Activated naive CD4-positive, alpha-beta T cell treated with anti-CD3 and anti-CD28 coated beads, Interleukin-2, amount 10 ng/mL, durations not matched to agents 7 days and 5 days (primary cell): ENCODE data around the gene SIKE1.
A peak's percentile ranks its signal among the peaks of the same experiment; 100 is the strongest.
"Not testable (repeated sequence)": the region's sequence is repeated elsewhere in the genome, so short reads cannot be mapped to it uniquely, and the experiment has no call there.

ENCODE experiments used
- CTCF ChIA-PET: fragments of 350-600 bp; sonication (Branson Sonifier 250); formaldehyde crosslinking; loops from one replicate; lab custom pipeline; 2021; ENCODE audit warnings: antibody characterized with exemption; lab: Charles Lee
- DNase-seq: peaks from one replicate; pipeline ENCODE4 v3.0.0-alpha.2; 2020
- H3K27ac Mint-ChIP-seq: one replicate; pipeline ENCODE4 v1.8.0; 2021; ENCODE audit warnings: mild to moderate bottlenecking, moderate library complexity, mixed read lengths
- H3K27me3 Mint-ChIP-seq: one replicate; pipeline ENCODE4 v1.8.0; 2021; ENCODE audit warnings: mild to moderate bottlenecking, mixed read lengths
- H3K36me3 Mint-ChIP-seq: one replicate; pipeline ENCODE4 v1.8.0; 2021; ENCODE audit warnings: mixed read lengths
- H3K4me1 Mint-ChIP-seq: one replicate; pipeline ENCODE4 v1.8.0; 2021; ENCODE audit warnings: mixed read lengths
- H3K4me3 Mint-ChIP-seq: one replicate; pipeline ENCODE4 v1.8.0; 2021; ENCODE audit warnings: mild to moderate bottlenecking, moderate library complexity, mixed read lengths
- H3K9me3 Mint-ChIP-seq: one replicate; pipeline ENCODE4 v1.8.0; 2021; ENCODE audit warnings: mixed read lengths

Gene SIKE1

DNA sequence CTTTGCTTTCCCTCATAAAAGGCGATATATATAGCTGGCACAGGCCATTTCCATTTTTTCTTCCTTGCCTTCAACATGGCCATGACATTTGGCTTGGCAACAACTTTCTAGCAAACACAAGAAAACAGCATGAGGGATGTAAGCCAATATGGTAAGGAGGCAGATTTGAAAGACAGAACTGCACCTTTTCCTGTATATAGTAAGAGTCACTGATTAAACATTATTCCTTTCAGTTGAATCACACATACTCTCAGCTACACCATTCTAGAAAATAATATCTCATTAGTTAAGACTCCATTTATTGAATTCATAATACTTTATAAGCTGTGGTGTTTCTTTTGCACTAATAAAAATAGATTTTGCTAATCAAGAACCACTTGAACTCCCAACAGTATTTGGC, 9.5 kb downstream of the SIKE1 start:
- no peak for DNase-seq
- no peaks in the 10 kb centered on the region for H3K4me1 Mint-ChIP-seq
- no peaks in the 10 kb centered on the region for H3K27me3 Mint-ChIP-seq
- H3K27ac Mint-ChIP-seq, result no peak overlapping the region
- CTCF ChIA-PET, result interaction anchor here (1.2 kb wide), 1 partner anchor 12 kb away, joined by 3 read pairs; no protein-coding TSS in a partner anchor
- H3K4me3 Mint-ChIP-seq, result no peak overlapping the region
- peaks cover 29% of the 10 kb centered on the region for H3K36me3 Mint-ChIP-seq
- H3K9me3 Mint-ChIP-seq, result no peaks in the 10 kb centered on the region

DNA sequence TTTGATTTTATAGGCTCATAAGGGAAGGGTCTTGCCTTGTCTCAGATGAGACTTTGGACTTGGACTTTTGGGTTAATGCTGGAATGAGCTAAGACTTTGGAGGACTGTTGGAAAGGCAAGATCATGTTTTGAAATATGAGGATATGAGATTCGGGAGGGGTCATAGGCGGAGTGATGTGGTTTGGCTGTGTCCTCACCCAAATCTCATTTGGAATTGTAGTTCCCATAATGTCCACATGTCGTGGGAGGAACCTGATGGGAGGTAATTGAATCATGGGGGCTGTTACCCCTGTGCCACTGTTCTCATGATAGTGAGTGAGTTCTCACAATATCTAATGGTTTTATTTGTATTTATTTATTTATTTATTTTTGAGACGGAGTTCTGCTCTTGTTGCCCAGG, 15.8 kb downstream of the SIKE1 start:
- CTCF ChIA-PET, result no interaction called here
- peaks cover 5% of the 10 kb centered on the region for H3K9me3 Mint-ChIP-seq

GRCh38 chr1:114758256-114758832, 22.1 kb downstream of the SIKE1 start:
- H3K4me3 Mint-ChIP-seq, result peak overlapping the region; percentile 100
- H3K36me3 Mint-ChIP-seq, result peaks cover 23% of the 10 kb centered on the region
- H3K9me3 Mint-ChIP-seq, result peaks cover 6% of the 10 kb centered on the region
- H3K27ac Mint-ChIP-seq, result peak overlapping the region; percentile 100
- H3K4me1 Mint-ChIP-seq, result peaks cover 47% of the 10 kb centered on the region
- no peak for DNase-seq
- CTCF ChIA-PET, result interaction anchor here (0.9 to 1.3 kb wide), 2 partner anchors 13 to 17 kb away, joined by 3 read pairs; no protein-coding TSS in a partner anchor
- no peaks in the 10 kb centered on the region for H3K27me3 Mint-ChIP-seq

More for the DNA sequence above, 15.8 kb downstream of the SIKE1 start:
- no peaks in the 10 kb centered on the region for H3K4me1 Mint-ChIP-seq
- H3K27me3 Mint-ChIP-seq, result no peaks in the 10 kb centered on the region
- H3K4me3 Mint-ChIP-seq, result no peak overlapping the region
- peaks cover 5% of the 10 kb centered on the region for H3K36me3 Mint-ChIP-seq
- no peak for DNase-seq
- H3K27ac Mint-ChIP-seq, result no peak overlapping the region

DNA sequence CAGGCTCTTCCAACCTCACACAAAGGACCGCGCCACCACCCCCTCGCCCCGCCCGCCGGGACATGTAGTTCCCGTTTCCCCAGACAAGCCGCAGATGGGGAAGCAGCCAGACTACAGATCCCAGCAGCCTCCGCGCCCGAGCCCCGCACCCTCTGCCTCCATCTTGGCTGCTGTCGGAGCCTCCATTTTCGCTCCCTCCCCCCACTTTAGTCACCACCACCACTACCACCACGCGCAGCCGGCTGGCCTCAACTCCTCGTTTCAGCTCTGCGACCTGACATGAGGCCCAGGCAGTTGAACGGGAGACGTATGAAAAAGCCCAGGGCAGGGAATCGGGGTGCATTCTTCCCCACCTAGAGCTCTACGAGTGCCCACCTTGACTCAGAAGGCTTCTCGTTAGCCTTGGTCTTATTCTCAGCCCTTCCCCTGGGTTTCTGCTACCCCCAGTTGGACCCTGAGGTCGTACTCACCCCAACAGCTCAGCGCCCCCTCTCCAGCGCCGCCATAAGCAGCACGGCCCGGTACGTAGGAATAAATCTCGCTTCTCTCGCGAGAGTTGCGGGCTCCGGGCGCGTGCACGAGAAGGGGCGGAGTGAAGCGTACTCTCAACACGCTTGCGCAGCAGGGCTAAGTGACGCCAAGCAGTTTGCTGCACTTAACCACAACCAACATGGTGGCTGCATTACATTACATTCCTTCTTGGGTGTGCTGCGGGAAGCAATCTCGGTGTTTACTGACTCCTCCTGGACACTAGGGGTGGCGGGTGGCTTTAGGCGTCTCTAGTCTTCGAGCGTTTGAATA, 22.8 kb downstream of the SIKE1 start, which contains the start of gene CSDE1:
Gene CSDE1 (minus strand): TSS at position 530 of the 801 bp plus-strand sequence. CDS start 18,094 bp downstream, outside the sequence.
- H3K4me3 Mint-ChIP-seq, result peak within 1 kb of the TSS; percentile 100
- H3K27me3 Mint-ChIP-seq, result no peaks in the 10 kb centered on the region
- CTCF ChIA-PET, result interaction anchor here (0.5 to 1.0 kb wide), 2 partner anchors 20 to 425 kb away, joined by 3 read pairs; no protein-coding TSS in a partner anchor
- DNase-seq, result peak; percentile 97
- H3K36me3 Mint-ChIP-seq, result peaks cover 23% of the 10 kb centered on the region
- peaks cover 3% of the 10 kb centered on the region for H3K9me3 Mint-ChIP-seq
- H3K4me1 Mint-ChIP-seq, result peaks cover 53% of the 10 kb centered on the region
- H3K27ac Mint-ChIP-seq, result peak within 1 kb of the TSS; percentile 100

- H3K4me1 Mint-ChIP-seq, result peaks cover 59% of the 10 kb centered on the region
Measured at GRCh38 chr1:114756949-114757454, 23.5 kb downstream of the SIKE1 start.

DNA sequence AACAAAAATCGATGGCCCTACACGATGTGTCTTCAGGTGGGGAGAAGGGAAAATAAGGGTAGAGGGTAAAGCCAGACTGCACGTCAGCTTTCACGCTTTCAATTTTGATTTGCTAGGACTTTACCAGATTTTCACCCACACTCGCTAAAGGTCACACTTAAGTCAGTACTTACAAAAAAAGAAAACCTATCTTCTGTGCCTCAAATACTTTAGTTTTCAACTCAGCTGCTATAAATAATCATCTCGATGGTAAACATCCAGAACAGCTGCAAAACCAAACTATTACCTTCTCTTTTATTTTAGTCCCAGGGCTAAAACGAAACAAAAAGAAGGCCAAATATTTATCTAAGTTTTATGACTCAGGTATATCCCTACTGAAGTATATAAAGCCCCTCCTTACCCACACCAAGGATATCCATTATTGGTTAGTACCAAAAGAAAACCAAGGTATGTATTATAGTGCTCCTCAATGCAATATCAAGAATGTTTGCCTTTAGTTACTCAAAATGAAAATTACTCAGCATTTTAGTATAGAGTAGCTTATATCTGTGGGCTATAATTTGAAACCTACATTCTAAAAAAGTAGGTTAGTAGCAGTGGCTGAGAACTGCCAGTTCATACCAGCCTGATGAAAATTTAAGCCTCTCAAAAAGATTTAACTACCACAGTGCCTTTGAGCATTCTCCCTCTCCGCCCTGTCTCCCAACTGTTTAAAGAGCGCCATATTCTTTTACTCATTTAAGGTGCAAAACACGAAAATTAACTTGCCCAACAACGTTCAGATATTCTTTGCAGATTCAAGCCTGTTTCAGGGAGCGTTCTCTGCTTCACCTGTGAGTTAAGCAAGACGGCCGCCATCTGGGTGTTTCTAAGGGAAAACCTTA, 24.2 kb downstream of the SIKE1 start:
- no peaks in the 10 kb centered on the region for H3K27me3 Mint-ChIP-seq
- peak overlapping the region; percentile 100 for H3K27ac Mint-ChIP-seq
- no peak for DNase-seq
- H3K36me3 Mint-ChIP-seq, result peaks cover 29% of the 10 kb centered on the region
- H3K4me1 Mint-ChIP-seq, result peaks cover 66% of the 10 kb centered on the region
- peaks cover 3% of the 10 kb centered on the region for H3K9me3 Mint-ChIP-seq
- H3K4me3 Mint-ChIP-seq, result peak overlapping the region; percentile 100
- CTCF ChIA-PET, result interaction anchor here (0.6 to 1.1 kb wide), 3 partner anchors 9 to 1678 kb away, joined by 3 read pairs; no protein-coding TSS in a partner anchor

More at GRCh38 chr1:114756949-114757454, 23.5 kb downstream of the SIKE1 start:
- CTCF ChIA-PET, result interaction anchor here (0.5 to 1.0 kb wide), 2 partner anchors 19 to 425 kb away, joined by 3 read pairs; no protein-coding TSS in a partner anchor
- Mint-ChIP-seq H3K9me3 (peaks cover 3% of the 10 kb centered on the region), H3K4me3 (peak overlapping the region; percentile 100), H3K36me3 (peaks cover 29% of the 10 kb centered on the region), H3K27me3 (no peaks in the 10 kb centered on the region), H3K27ac (peak overlapping the region; percentile 100)
- DNase-seq, result no peak

DNA sequence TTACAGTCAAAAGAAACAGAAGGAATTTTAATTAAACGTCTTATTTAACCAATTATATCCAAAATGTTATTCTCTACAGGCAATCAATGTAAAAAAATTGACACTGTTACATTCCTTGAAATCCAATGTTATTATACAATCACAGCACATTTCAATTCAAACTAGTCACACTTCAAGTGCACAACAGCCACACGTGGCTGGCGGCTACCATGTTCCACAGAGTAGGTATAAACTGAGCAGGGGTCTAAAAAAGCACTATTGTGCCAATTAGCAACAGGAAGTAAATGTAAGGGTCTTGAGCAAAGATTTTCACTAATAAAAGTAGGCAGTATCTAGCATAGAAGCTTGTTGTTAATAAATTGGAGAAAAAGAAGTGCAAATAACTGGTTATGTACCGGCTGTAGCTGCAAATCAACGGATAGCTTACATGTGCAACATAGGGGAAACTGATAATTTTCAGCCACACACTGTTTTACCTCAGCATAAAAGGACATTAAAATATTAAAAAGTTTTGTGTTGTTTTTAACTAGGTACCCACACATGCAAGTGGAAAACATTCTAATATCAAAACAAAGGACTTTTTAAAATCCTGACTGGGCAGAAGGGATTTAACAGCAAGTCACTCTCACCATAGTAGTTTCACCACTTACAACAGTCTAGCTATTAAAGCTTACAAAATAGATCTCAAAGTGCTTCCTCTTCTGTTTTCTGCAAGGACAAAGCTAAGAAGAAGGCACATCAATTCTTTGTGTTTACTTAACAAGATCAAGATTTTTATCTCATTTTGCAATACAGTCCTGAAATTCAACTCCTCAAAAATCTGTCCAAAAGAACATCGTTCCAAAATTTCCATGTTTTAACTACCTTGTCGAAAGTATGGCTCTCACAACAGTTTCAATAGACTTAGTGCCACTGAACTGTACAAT, 25.2 kb downstream of the SIKE1 start:
- Mint-ChIP-seq H3K27ac (peak overlapping the region; percentile 100), H3K4me3 (peak overlapping the region; percentile 100), H3K4me1 (peaks cover 76% of the 10 kb centered on the region), H3K9me3 (peaks cover 3% of the 10 kb centered on the region), H3K27me3 (no peaks in the 10 kb centered on the region), H3K36me3 (peaks cover 32% of the 10 kb centered on the region)
- CTCF ChIA-PET, result interaction anchor here (0.6 to 1.1 kb wide), 2 partner anchors 8 to 997 kb away, joined by 3 read pairs; no protein-coding TSS in a partner anchor
- no peak for DNase-seq

DNA sequence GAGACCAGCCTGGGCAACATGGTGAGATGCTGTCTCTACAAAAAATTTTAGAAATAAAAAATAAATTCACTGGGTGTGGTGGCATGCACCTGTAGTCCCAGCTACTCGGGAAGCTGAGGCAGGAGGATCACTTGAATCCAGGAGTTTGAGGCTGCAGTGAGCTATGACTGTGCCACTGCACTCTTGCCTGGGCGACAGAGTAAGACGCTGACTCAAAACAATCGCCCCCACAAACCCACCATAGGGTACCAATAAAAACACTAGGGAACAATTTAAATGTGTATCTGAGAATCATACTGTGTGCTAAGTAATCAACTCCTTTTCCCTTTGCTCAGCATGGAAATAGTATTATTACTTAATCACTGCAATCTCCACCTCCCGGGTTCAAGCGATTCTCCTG, 26.8 kb downstream of the SIKE1 start:
- DNase-seq, H3K27me3 Mint-ChIP-seq, H3K9me3 Mint-ChIP-seq, CTCF ChIA-PET, H3K27ac Mint-ChIP-seq: not testable (repeated sequence)
- peaks cover 45% of the 10 kb centered on the region for H3K36me3 Mint-ChIP-seq
- H3K4me3 Mint-ChIP-seq, result peak overlapping the region; percentile 100
- H3K4me1 Mint-ChIP-seq, result peaks cover 85% of the 10 kb centered on the region

DNA sequence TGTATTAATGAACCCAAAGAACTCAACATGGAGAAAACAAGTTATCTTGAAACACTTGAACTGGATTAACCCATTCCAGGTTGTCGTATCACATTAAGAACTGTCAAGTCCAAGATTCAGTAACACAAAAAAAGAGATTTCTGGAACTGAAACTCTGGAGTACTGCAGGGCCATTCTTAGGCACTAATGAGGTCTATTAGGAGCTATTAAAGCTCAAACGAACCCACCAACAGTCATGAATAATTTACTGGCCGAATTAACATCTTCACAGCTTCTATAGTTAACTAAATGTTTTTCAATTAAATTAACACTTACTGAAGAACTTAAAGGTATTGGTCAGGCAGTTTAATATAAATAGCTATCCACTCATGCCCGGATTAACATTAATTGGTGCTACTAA, 27.3 kb downstream of the SIKE1 start:
- H3K36me3 Mint-ChIP-seq, result peaks cover 51% of the 10 kb centered on the region
- H3K4me3 Mint-ChIP-seq, result no peak overlapping the region

GRCh38 chr1:114750780-114751179, 29.7 kb downstream of the SIKE1 start:
- H3K27ac Mint-ChIP-seq, result no peak overlapping the region
- CTCF ChIA-PET, result no interaction called here

More for the DNA sequence above, 27.3 kb downstream of the SIKE1 start:
- H3K27ac Mint-ChIP-seq, result no peak overlapping the region
- no peaks in the 10 kb centered on the region for H3K9me3 Mint-ChIP-seq
- H3K27me3 Mint-ChIP-seq, result no peaks in the 10 kb centered on the region
- no peak for DNase-seq
- H3K4me1 Mint-ChIP-seq, result peaks cover 85% of the 10 kb centered on the region
- CTCF ChIA-PET, result no interaction called here

DNA sequence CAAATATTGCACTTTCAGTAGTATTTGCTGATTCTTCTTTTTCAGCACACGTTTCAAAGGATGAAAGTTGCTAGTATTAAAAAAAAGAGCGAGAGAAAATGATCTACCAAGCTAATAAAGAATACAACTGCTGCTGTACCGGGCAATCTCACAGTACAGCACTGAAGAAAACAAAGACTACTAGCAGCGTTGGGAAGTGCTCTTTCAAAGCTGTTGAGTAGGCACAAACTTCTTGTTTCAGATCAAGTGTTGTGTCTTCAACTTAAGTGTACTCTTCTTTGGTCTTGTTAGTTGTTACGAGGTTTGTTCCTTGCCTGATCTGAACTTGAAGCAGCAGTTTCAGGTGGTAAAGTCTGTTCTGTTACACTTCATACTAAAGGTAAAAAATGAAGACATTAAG, 30.6 kb downstream of the SIKE1 start:
- Mint-ChIP-seq H3K4me3 (no peak overlapping the region), H3K9me3 (no peaks in the 10 kb centered on the region), H3K4me1 (peaks cover 77% of the 10 kb centered on the region), H3K36me3 (peaks cover 49% of the 10 kb centered on the region), H3K27ac (no peak overlapping the region), H3K27me3 (no peaks in the 10 kb centered on the region)
- DNase-seq, result no peak
- CTCF ChIA-PET, result no interaction called here

More at GRCh38 chr1:114750780-114751179, 29.7 kb downstream of the SIKE1 start:
- Mint-ChIP-seq H3K36me3 (peaks cover 50% of the 10 kb centered on the region), H3K4me1 (peaks cover 82% of the 10 kb centered on the region), H3K27me3 (no peaks in the 10 kb centered on the region), H3K4me3 (no peak overlapping the region), H3K9me3 (no peaks in the 10 kb centered on the region)
- no peak for DNase-seq

DNA sequence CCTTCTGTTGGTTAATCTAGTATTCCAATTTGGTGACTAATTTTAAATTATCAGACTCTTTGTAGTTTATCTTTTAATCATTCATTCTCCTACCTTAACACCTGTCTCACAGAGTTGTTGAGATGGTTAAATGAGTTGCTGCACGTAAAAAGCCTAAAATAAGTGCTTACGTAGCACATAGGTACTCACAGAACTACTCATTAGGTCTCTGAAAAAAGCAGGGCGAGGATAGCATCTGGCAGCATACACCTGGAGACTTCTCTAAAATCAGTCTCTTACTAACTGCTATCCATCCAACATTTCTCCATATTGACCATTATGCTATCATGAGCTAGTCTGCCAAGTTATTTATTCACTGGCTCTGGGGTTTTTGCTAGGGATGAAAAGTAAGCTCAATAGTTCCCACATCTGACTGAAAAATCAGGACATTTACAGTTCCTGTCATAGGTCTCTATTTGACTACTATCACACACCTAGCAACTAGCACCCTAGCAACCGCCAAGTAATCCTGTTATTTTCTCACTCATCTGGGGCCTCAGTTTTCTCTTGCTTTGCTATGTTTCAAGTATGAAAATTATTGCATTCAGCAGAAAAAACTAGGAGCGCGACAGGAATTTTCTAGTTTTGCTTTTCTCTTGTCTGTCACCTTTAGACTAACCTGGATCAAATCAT, 33.9 kb downstream of the SIKE1 start:
- CTCF ChIA-PET, result interaction anchor here (0.7 kb wide), 1 partner anchor 9 kb away, joined by 3 read pairs; no protein-coding TSS in a partner anchor
- DNase-seq, result no peak
- H3K27ac Mint-ChIP-seq, result peak overlapping the region; percentile 19
- no peak overlapping the region for H3K4me3 Mint-ChIP-seq
- H3K9me3 Mint-ChIP-seq, result no peaks in the 10 kb centered on the region
- H3K27me3 Mint-ChIP-seq, result no peaks in the 10 kb centered on the region
- H3K4me1 Mint-ChIP-seq, result peaks cover 51% of the 10 kb centered on the region
- peaks cover 57% of the 10 kb centered on the region for H3K36me3 Mint-ChIP-seq
